ENCODE measurements around the gene FLAD1.

Gene FLAD1

GRCh38 chr1:155001675-155002463, 18.7 kb downstream of the FLAD1 start:
- H3K27me3 ChIP-seq (replicated peaks; ENCODE audit: control insufficient read depth, insufficient read depth, low read length): no peaks in the 10 kb centered on the region
- DNase-seq (ENCODE audit: extremely low read depth, insufficient read length): peak; percentile 98
- no peaks in the 10 kb centered on the region; the same call in 1 of the 2 replicates for H3K36me3 ChIP-seq (ENCODE audit: control insufficient read depth, insufficient read depth, low read length)
- TF ChIP-seq, protein P1, sequence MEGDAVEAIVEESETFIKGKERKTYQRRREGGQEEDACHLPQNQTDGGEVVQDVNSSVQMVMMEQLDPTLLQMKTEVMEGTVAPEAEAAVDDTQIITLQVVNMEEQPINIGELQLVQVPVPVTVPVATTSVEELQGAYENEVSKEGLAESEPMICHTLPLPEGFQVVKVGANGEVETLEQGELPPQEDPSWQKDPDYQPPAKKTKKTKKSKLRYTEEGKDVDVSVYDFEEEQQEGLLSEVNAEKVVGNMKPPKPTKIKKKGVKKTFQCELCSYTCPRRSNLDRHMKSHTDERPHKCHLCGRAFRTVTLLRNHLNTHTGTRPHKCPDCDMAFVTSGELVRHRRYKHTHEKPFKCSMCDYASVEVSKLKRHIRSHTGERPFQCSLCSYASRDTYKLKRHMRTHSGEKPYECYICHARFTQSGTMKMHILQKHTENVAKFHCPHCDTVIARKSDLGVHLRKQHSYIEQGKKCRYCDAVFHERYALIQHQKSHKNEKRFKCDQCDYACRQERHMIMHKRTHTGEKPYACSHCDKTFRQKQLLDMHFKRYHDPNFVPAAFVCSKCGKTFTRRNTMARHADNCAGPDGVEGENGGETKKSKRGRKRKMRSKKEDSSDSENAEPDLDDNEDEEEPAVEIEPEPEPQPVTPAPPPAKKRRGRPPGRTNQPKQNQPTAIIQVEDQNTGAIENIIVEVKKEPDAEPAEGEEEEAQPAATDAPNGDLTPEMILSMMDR (IDR thresholded peaks at IDR 0.05; ENCODE audit: insufficient read depth, low read length, poor library complexity, severe bottlenecking): peak; percentile 74
- peak overlapping the region; percentile 96 for H3K4me3 ChIP-seq (replicated peaks; ENCODE audit: low read depth, low read length)

GRCh38 chr1:155002464-155003226, 19.5 kb downstream of the FLAD1 start, which contains the start of gene ZBTB7B:
Gene ZBTB7B, plus strand, starts transcription at chr1:155002802. Its CDS starts 11,859 bp downstream, at chr1:155014661.
- Histone ChIP-seq H3K4me3 (replicated peaks; ENCODE audit: low read depth, low read length) (peak within 1 kb of the TSS; percentile 96), H3K27me3 (replicated peaks; ENCODE audit: control insufficient read depth, insufficient read depth, low read length) (no peaks in the 10 kb centered on the region), H3K36me3 (ENCODE audit: control insufficient read depth, insufficient read depth, low read length) (no peaks in the 10 kb centered on the region; the same call in 1 of the 2 replicates)
- TF ChIP-seq, protein P1 (IDR thresholded peaks at IDR 0.05; ENCODE audit: insufficient read depth, low read length, poor library complexity, severe bottlenecking): no peak
- peak; percentile 59 for DNase-seq (ENCODE audit: extremely low read depth, insufficient read length)

DNA sequence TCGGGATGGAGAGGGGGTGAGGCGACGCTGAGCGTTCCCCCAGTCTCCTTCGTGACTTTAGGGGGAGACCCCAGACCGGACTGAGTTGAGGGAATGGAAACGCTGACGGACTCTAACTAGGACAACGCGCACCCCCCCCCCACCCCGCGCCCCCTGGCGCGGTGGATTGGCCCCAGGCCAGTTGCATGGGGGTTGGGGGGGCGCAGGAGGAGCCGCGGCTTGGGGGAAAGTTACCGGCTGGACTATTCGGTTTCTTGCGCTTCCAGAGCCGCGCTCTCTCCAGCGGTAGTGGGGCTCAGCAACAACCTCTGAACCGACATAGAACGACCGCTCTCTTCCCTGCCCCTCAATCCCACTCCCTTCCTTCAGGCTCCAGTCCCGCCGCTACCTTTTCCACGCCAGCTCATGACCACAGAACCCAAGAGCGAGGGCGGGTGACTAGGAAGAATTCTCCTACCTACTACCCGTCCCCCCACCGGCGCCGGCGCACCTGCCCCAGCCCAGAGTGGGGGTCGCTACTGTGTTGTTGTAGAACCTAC, 20.2 kb downstream of the FLAD1 start:
- peak; percentile 40 for DNase-seq (ENCODE audit: extremely low read depth, insufficient read length)
- no peaks in the 10 kb centered on the region for H3K27me3 ChIP-seq (replicated peaks; ENCODE audit: control insufficient read depth, insufficient read depth, low read length)
- TF ChIP-seq, protein P1 (IDR thresholded peaks at IDR 0.05; ENCODE audit: insufficient read depth, low read length, poor library complexity, severe bottlenecking): no peak
- H3K36me3 ChIP-seq (ENCODE audit: control insufficient read depth, insufficient read depth, low read length): no peaks in the 10 kb centered on the region; the same call in 1 of the 2 replicates
- peak overlapping the region; percentile 96 for H3K4me3 ChIP-seq (replicated peaks; ENCODE audit: low read depth, low read length)

DNA sequence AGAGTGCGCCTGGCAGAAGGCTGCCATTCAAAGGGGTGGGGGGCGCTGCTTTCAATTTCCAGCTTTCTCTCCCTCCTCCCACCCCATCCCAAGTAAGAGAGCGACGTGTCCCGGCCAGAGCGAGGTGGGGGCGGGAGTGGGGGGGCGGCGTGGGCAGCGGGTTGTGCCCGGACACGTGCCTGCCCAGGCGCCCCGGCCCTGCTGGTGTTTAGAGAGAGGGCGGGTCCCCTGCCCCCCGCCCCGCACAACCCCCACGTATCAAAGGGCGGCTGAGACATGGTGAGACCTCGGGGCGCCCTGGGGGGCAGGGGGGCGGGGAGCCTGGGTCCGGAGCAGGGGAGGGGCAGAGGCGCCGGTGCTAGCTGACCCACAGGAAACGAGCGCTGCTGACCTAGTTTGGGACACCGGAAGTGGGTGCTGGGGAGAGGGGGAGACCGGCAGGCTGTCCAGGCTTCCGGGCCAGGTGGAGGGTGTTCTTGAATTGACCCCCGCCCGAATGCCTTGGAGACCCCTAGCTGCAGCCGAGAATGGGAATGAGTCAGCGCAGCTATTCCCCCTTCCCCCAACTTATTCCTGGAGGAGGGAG, 20.7 kb downstream of the FLAD1 start:
- TF ChIP-seq, protein P1 (IDR thresholded peaks at IDR 0.05; ENCODE audit: insufficient read depth, low read length, poor library complexity, severe bottlenecking): no peak
- peak; percentile 55 for DNase-seq (ENCODE audit: extremely low read depth, insufficient read length)
- no peaks in the 10 kb centered on the region; the same call in 1 of the 2 replicates for H3K36me3 ChIP-seq (ENCODE audit: control insufficient read depth, insufficient read depth, low read length)
- no peaks in the 10 kb centered on the region for H3K27me3 ChIP-seq (replicated peaks; ENCODE audit: control insufficient read depth, insufficient read depth, low read length)
- peak overlapping the region; percentile 96 for H3K4me3 ChIP-seq (replicated peaks; ENCODE audit: low read depth, low read length)

- Histone ChIP-seq H3K4me3 (replicated peaks; ENCODE audit: low read depth, low read length) (peak overlapping the region; percentile 96), H3K27me3 (replicated peaks; ENCODE audit: control insufficient read depth, insufficient read depth, low read length) (no peaks in the 10 kb centered on the region), H3K36me3 (ENCODE audit: control insufficient read depth, insufficient read depth, low read length) (no peaks in the 10 kb centered on the region; the same call in 1 of the 2 replicates)
- TF ChIP-seq, protein P1 (IDR thresholded peaks at IDR 0.05; ENCODE audit: insufficient read depth, low read length, poor library complexity, severe bottlenecking): no peak
- no peak for DNase-seq (ENCODE audit: extremely low read depth, insufficient read length)
Observed at GRCh38 chr1:155004352-155005075, 21.4 kb downstream of the FLAD1 start.

Data from GM06990 (cell line).